ENCODE measurements around the gene COMMD9. TPM values are rescaled to one million over a fixed set of nuclear protein-coding genes. Genes with fewer than 3 reads are reported as not detected.

COMMD9 gene
- total RNA-seq, 1 experiment from 2014 or later = 59.2 TPM

GRCh38 chr11:36296884-36297543 lies 7.8 kb upstream of the COMMD9 start:
- DNase-seq (ENCODE audit: low read depth) = peak; percentile 18

- DNase-seq (ENCODE audit: low read depth) = no peak
Observed at GRCh38 chr11:36295926-36296325, 6.7 kb upstream of the COMMD9 start, which contains the start of gene PRR5L. PRR5L (plus strand) TSS chr11:36296288; CDS start chr11:36401122, 104,834 bp downstream.

- DNase-seq (ENCODE audit: low read depth) = peak; percentile 44
Observed at GRCh38 chr11:36292311-36292722, 3.1 kb upstream of the COMMD9 start.

- no peak for DNase-seq (ENCODE audit: low read depth)
Observed at GRCh38 chr11:36288442-36289225, 590 bp downstream of the COMMD9 start.

GRCh38 chr11:36282926-36283325 lies 6.3 kb downstream of the COMMD9 start:
- DNase-seq (ENCODE audit: low read depth) = no peak

- no peak for DNase-seq (ENCODE audit: low read depth)
Observed at GRCh38 chr11:36281850-36282249, 7.4 kb downstream of the COMMD9 start.

GRCh38 chr11:36280531-36280930 lies 8.7 kb downstream of the COMMD9 start:
- no peak for DNase-seq (ENCODE audit: low read depth)

- DNase-seq (ENCODE audit: low read depth) = no peak
Observed at GRCh38 chr11:36278531-36279282, 10.5 kb downstream of the COMMD9 start.

- no peak for DNase-seq (ENCODE audit: low read depth)
Observed at GRCh38 chr11:36274414-36274813, 14.8 kb downstream of the COMMD9 start.

GRCh38 chr11:36273110-36273509 lies 16.1 kb downstream of the COMMD9 start:
- no peak for DNase-seq (ENCODE audit: low read depth)

GRCh38 chr11:36271794-36272407 lies 17.3 kb downstream of the COMMD9 start:
- DNase-seq (ENCODE audit: low read depth) = peak; percentile 31

GRCh38 chr11:36270701-36271100 lies 18.5 kb downstream of the COMMD9 start:
- no peak for DNase-seq (ENCODE audit: low read depth)

GRCh38 chr11:36268337-36268985 lies 20.8 kb downstream of the COMMD9 start:
- no peak for DNase-seq (ENCODE audit: low read depth)

- DNase-seq (ENCODE audit: low read depth) = no peak
Observed at GRCh38 chr11:36266767-36267166, 22.5 kb downstream of the COMMD9 start.

- no peak for DNase-seq (ENCODE audit: low read depth)
Observed at GRCh38 chr11:36265793-36266628, 23.2 kb downstream of the COMMD9 start.

GRCh38 chr11:36264973-36265344 lies 24.3 kb downstream of the COMMD9 start:
- DNase-seq (ENCODE audit: low read depth) = no peak

- DNase-seq (ENCODE audit: low read depth) = peak; percentile 13
Observed at GRCh38 chr11:36264011-36264972, 24.9 kb downstream of the COMMD9 start.

GRCh38 chr11:36261094-36261493 lies 28.1 kb downstream of the COMMD9 start:
- DNase-seq (ENCODE audit: low read depth) = no peak

GRCh38 chr11:36258730-36259360 lies 30.4 kb downstream of the COMMD9 start:
- DNase-seq (ENCODE audit: low read depth) = peak; percentile 50
